NCI-H345 (cell line): ENCODE results near the gene BAZ1B.
A peak's percentile ranks its signal among the peaks of the same experiment; 100 is the strongest.
"Not testable (repeated sequence)": the region's sequence is repeated elsewhere in the genome, so short reads cannot be mapped to it uniquely, and the experiment has no call there.

Experiments used
- DNase-seq: peaks from one replicate; lab custom pipeline; 2025; lab: John Stamatoyannopoulos, UW

BAZ1B gene

DNA sequence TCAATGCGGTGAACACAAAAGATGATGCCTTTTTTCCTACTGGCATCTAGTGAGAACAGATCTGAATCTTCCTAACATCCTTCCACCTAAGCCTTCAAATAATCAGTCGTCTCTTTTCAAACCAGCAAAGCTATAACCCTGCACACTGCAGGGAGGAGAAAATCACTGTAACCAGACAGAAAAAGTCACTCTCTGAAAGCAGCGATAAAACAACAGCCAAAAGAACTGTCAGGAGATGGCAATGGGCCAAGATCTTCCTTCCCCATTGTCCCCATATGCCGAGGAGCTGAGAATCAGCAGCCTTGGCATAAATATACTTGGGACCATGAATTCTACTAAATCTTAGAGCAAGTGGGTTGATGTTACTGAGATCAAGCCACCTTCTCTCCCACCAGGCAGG, 75.4 kb downstream of the BAZ1B start:
- peak; percentile 58 for DNase-seq

DNA sequence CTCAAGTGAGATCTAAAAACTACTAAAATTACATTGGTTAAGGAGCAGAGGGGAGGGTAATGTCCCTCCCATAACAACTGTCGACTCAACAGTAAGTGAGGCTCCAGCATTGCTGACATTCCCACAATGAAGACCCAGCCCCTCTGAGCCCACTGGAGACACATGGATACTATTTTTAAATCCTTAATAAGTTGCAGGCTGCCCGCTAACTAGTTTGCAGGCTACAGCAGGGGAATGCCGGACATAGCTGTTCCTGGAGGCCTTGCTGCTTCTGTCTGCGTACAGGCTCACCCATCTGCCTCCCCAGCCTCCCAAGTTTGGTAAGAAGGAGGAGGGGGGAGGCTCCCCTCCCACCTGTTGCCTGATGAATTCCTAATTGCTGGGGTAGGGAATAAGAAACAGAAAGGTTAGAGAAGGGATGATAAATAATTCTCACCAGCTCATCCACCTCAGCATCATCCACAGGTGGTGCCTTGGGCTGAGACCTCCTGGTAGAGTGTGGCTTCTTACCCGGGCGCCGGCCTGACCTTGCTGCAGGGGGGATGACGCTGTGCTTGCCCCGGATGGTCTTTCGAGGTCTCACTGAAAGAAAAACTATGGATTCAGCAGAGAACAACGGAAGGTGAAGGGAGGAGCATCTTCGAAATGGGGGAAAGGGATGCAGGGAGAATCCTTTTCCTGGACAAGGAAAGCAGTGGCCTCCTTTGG, 78.4 kb downstream of the BAZ1B start:
- DNase-seq, result no peak

DNA sequence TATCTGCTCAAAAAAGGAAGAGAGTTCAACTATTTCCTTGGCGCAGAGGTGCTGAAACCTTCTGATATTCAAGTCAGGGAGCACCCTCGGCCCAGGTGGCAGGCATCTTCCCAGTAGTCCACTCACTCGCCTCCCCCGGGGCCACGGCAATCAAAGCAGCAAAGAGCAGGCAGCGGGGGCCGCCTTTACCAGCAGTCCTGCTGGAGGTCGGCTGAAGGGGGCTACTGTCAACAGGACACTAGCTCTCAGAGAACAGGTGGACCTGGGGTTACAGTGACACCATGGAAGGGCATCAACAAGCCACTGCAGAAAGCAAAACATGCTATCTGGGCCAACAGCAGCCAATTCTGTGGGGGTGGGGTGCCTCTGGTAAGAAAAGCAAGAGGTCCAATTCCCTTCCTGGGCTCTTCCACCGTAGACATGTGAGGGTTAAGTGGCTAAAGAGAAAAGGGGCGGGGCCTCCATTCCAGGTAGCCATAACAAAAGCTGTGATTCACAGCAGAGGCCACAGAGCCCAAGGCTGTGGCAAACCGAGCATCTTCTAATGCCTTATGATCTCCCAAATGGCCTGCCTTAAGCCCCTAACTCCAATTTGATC, 79.1 kb downstream of the BAZ1B start:
- no peak for DNase-seq

GRCh38 chr7:73442222-73442902, 79.7 kb downstream of the BAZ1B start:
- DNase-seq, result peak; percentile 69

GRCh38 chr7:73439410-73439704, 82.7 kb downstream of the BAZ1B start:
- no peak for DNase-seq

GRCh38 chr7:73438547-73439409, 83.3 kb downstream of the BAZ1B start:
- no peak for DNase-seq

DNA sequence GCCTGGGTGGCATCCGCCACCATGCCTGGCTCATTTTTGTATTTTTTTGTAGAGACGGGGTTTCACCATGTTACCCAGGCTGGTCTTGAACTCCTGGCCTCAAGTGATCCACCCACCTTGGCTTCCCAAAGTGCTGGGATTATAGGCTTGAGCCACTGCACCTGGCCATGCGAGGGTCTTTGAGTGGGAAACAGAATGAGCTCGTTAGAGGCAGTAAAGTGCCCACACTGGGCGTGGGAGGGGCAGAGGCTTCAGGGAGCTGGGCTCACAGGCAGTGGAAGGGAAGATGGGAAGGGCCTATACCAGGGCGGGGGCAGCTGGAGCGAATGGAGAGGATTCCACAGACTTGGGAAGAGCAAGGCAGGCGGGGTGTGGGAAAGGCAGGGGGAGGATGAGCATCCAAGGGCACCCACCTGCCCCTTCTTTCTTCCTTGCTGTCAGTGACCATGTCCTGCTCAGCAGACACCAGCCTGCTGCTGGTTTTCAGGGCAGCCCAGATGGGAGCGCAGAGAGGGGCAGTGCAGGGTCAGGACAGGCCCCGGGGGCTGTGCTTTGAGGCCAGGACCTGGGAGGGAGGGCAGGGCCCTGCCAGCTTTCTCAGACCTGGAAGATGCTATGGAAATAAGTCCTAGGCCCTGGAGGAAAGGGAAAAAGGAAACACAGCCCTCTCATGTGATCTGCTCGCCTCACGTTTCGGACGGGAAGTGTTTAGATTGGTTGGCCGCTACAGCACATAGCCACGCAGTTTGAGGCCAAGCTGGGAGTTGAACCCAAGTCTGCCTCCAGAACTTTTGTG, 84.3 kb downstream of the BAZ1B start:
- no peak for DNase-seq

- peak; percentile 30 for DNase-seq
These were observed 85.0 kb downstream of the BAZ1B start for GRCh38 chr7:73437091-73437490.

DNA sequence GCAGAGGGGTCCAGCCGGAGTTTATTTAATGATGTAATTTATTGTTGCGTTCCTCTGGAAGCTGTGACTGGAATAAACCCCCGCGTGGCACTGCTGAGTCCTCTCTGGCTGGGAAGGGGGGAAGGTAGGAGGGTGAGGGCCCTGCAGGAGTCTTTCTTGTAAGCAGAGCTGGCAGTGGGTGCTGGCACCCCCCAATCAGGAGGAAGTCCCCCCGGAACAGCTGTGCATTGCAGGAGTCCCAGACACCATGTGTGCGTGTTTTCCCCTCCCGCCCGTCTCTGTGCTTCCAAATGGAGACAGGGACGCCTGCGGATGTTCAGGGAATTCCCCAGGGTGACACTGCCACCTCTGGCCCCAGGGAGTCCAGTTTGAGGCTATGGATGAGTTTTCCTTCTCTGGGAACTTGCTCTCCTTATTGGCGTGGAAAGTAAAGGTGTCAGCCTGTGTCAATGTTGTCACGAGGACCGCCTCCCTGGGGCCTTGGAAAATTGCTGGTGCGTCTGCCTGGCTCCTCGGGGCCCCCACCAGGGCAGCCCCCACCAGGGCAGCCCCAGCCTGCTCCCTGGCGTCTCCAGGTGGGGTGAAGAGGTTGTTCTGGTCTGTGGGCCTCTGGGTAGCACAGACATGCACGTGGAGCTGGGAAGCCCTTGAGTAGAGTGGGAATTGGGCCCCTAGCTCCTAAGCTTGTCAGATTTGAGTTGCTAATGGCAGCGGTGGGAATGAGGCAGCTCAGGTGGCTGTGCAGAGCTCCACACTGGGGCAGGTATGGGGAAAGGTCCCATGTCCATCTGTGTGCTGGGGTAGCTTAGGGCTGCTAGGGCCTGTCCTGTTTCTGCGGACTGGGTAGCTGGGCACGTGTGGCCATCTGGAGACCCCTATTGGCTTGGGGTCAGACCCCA, 85.8 kb downstream of the BAZ1B start:
- peak; percentile 57 for DNase-seq

DNA sequence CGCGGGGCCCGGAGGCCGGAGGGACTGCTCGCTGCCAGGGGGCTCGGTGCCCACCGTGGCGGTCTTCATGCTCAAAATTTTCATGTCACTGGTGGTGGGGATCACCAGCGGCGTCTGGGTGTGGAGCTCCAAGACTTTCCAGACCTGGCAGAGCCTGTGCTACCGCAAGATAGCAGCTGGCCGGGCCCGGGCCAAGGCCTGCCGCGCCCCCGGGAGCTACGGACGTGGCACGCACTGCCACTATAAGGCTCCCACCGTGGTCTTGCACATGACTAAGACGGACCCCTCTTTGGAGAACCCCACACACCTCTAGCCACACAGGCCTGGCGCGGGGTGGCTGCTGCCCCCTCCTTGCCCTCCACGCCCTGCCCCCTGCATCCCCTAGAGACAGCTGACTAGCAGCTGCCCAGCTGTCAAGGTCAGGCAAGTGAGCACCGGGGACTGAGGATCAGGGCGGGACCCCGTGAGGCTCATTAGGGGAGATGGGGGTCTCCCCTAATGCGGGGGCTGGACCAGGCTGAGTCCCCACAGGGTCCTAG, 86.6 kb downstream of the BAZ1B start:
- DNase-seq, result no peak

DNA sequence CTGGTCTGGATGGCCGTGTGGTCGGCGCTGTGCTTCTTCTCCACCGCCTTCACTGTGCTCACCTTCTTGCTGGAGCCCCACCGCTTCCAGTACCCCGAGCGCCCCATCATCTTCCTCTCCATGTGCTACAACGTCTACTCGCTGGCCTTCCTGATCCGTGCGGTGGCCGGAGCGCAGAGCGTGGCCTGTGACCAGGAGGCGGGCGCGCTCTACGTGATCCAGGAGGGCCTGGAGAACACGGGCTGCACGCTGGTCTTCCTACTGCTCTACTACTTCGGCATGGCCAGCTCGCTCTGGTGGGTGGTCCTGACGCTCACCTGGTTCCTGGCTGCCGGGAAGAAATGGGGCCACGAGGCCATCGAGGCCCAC, 87.4 kb downstream of the BAZ1B start:
- no peak for DNase-seq

- DNase-seq, result no peak
These were observed 88.0 kb downstream of the BAZ1B start for GRCh38 chr7:73433924-73434700.

DNA sequence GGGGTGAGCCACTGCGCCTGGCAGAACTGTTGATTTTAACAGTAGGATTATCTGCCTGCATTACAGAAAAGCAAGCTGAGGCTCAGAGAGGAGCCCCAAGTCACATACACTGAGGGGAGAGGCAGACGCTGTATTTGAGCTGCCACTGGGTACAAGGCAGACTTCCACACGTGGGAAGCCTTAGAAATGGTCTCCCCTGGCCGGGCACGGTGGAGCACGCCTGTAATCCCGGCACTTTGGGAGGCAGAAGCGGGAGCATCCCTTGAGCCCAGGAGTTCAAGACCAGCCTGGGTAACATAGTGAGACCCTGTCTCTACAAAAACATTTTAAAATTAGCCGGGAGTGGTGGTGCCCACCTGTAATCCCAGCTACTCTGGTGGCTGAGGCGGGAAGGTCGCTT, 89.4 kb downstream of the BAZ1B start:
- no peak for DNase-seq

DNA sequence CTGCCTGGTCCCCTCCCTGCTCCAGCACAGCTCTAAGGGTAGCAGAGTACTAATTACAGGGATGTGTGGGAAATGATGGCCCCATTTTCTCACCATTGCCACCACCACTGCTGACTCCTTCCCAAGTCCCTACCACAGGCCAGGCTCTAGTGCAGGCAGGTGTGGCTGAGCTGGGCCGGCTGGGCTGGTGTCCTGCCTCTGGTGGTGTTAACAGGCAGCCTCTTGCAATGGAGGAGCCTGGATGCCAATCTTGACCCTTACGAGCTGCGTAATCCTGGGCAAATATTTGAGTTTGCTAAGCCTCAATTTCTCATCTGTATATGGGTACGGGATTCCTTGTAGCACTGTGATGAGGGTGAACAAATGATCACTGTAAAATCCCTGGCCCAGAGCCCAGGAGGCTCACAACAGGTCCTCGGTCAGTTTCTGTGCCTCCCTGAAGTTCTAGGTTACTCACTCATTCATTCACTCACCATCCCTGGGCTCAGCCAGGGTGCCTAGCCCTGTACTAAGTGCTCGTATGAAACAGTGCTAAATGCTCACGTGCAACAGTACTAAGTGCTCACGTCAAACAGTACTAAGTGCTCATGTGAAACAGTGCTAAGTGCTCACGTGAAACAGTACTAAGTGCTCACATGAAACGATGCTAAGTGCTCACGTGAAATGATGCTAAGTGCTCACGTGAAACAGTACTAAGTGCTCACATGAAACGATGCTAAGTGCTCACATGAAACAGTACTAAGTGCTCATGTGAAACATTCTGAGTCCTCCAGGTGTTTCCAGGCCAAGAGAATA, 90.9 kb downstream of the BAZ1B start:
- no peak for DNase-seq

GRCh38 chr7:73430540-73430939, 91.6 kb downstream of the BAZ1B start:
- DNase-seq, result not testable (repeated sequence)

GRCh38 chr7:73429622-73430505, 92.2 kb downstream of the BAZ1B start:
- no peak for DNase-seq

DNA sequence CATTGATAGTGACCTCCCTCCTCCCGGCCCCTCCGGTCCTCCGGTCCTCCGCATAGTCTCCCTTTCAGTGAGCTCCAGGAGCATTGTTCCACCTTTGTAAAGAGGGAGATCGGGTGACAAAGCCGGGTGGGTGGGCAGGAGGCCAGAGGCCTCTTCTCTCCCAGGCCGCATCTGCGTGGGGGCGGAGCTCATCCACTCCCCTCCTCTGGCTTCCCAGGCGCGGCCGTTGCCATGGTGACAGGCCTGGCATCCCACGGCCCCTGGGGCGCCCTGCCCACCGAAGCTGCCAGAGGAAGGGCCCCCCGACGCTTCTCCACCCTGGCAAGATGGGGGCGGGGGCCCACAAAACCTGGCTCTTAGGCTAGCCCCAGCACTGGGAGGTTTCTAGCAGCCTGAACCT, 92.9 kb downstream of the BAZ1B start:
- peak; percentile 92 for DNase-seq
